ENCODE measurements around the gene MEGF8.

Gene MEGF8

GRCh38 chr19:42286349-42287016 is 39.0 kb upstream of the MEGF8 start:
- DNase-seq: no peak

DNA sequence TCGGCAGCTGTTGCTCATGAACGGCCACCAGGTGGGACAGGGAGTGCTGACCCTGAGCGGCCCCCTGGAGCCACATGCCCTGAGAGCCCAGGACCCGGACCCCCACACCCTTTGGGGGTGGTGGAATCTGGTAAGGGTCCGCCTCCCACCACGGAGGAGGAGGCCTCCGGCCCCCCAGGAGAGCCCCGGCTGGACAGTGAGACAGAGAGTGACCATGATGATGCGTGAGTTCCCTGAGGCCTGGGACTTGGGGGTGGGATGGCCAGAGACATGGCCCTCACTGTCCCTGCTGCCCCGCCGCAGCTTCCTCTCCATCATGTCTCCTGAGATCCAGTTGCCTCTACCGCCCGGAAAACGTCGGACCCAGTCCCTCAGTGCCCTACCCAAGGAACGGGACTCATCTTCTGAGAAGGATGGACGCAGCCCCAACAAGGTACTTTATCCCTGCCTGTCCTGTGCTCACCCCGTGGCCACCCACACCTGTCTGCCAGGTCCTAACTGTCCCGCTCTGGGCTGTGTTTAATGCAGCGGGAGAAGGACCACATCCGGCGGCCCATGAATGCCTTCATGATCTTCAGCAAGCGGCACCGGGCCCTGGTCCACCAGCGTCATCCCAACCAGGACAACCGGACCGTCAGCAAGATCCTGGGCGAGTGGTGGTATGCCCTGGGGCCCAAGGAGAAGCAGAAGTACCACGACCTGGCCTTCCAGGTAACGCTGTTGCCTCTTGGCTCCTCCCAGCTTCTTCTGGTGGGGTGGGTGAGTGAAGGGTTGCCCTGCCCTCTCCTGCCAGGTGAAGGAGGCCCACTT is 38.2 kb upstream of the MEGF8 start:
- no peak for DNase-seq

GRCh38 chr19:42287827-42288107 is 37.7 kb upstream of the MEGF8 start:
- DNase-seq: no peak

DNA sequence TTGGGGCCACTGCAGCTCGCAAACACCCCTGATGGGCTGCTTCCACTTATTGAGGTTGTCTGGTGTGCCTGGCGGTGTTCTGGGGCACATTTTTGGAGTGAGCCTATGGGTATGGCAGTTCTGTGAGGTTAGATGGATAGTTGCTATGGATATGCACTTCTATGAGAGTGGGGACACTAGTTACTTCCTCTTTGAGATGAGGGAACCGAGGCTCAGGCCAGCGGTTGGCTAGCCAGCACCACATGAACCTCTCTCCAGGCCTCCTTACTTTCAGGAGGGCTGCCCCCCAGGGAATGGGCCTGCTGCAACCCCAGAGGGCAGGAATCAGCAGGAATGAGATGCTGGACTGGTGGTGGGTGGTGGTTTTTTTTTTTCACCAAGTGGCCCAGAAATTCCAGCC is 37.0 kb upstream of the MEGF8 start:
- DNase-seq: no peak

DNA sequence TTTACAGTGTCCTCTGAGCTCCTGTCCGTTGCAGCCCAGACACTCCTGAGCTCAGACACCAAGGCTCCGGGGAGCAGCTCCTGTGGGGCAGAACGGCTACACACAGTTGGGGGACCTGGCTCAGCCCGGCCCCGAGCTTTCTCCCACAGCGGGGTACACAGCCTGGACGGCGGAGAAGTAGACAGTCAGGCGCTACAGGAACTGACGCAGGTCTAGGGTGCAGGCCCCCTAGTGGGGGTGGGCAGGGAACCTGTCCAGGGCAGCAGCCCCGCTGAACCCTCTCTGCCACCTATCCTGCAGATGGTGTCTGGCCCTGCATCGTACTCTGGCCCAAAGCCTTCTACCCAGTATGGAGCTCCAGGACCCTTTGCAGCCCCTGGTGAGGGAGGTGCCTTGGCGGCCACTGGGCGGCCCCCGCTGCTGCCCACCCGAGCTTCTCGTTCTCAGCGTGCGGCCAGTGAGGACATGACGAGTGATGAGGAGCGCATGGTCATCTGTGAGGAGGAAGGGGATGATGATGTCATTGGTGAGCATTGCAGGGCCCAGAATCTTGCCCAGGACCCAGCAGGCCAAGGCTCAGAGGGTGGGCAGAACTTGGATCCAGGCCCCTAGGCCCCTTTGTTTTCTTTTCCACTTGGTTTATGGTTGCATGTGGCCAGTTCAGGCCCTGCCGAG is 36.4 kb upstream of the MEGF8 start:
- DNase-seq: no peak

GRCh38 chr19:42289556-42290041 is 35.8 kb upstream of the MEGF8 start:
- DNase-seq: no peak

DNA sequence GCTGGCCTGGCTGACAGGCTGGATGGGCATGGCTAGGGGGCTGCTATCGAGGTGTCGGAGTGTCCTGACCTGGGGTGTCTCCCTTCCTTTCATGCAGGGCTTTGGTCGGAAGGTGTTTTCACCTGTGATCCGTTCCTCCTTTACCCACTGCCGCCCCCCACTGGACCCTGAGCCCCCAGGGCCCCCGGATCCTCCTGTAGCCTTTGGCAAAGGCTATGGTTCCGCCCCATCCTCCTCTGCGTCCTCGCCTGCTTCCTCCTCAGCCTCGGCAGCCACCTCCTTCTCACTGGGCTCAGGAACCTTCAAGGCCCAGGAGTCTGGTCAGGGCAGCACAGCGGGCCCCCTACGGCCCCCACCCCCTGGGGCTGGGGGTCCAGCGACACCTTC is 35.3 kb upstream of the MEGF8 start:
- DNase-seq: no peak

- no peak for DNase-seq
Measured at GRCh38 chr19:42290523-42291434, 34.7 kb upstream of the MEGF8 start.

DNA sequence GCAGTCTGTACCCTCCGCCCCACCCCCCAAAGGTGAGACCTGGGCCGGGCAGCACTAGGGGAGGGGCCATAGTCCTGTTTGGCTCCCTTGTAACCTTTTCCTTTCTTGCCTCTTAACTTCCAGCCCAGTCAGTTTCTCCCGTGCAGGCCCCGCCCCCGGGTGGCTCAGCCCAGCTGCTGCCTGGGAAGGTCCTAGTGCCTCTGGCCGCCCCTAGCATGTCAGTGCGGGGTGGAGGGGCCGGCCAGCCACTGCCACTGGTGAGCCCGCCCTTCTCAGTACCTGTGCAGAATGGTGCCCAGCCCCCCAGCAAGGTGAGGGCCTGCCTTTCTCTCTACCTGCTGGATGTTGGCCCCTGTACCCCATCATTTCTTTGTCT is 34.0 kb upstream of the MEGF8 start:
- DNase-seq: no peak

DNA sequence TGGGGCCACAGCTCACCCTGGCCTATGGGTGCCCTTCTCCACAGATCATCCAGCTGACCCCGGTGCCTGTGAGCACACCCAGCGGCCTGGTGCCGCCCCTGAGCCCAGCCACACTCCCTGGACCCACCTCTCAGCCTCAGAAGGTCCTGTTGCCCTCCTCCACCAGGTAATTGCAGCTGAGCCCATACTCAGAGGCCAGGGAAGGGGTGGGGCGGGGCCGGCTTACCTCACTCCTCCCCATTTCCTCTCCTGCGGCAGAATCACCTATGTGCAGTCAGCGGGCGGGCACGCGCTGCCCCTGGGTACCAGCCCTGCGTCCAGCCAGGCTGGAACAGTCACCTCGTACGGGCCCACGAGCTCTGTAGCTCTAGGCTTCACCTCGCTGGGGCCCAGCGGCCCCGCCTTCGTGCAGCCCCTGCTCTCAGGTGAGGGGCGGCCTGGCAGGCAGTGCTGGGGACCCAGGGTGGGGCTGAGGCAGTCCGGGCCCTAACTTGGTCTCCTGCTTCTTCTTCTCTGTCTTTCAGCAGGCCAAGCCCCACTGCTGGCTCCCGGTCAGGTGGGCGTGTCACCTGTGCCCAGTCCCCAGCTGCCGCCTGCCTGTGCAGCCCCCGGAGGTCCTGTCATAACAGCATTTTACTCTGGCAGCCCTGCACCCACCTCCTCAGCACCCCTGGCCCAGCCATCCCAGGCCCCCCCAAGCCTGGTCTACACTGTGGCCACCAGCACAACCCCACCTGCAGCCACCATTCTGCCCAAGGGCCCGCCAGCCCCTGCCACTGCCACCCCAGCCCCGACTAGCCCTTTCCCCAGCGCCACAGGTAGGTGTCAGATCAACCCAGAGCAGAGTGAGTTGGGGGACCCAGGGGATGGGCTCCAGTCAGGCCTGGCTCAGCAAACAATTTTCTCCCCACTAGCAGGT is 33.1 kb upstream of the MEGF8 start:
- no peak for DNase-seq

DNA sequence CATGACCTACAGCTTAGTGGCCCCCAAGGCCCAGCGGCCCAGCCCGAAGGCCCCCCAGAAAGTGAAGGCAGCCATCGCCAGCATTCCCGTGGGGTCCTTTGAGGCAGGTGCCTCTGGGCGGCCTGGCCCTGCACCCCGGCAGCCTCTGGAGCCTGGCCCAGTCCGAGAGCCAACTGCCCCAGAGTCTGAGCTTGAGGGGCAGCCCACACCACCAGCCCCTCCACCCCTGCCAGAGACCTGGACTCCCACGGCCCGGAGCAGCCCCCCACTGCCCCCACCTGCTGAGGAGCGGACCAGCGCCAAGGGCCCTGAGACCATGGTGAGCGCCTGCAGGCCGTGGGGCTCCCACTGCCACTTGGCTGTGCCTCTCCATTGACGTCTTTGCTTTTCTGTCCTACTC is 32.5 kb upstream of the MEGF8 start:
- DNase-seq: no peak

- no peak for DNase-seq
Measured at GRCh38 chr19:42293540-42293939, 31.9 kb upstream of the MEGF8 start.

- DNase-seq: no peak
Measured at GRCh38 chr19:42293948-42294347, 31.5 kb upstream of the MEGF8 start.

- DNase-seq: no peak
Measured at GRCh38 chr19:42294471-42295137, 30.8 kb upstream of the MEGF8 start.

GRCh38 chr19:42295342-42295741 is 30.1 kb upstream of the MEGF8 start:
- DNase-seq: no peak

- peak; percentile 34 for DNase-seq
Measured at GRCh38 chr19:42295831-42296525, 29.5 kb upstream of the MEGF8 start.

DNA sequence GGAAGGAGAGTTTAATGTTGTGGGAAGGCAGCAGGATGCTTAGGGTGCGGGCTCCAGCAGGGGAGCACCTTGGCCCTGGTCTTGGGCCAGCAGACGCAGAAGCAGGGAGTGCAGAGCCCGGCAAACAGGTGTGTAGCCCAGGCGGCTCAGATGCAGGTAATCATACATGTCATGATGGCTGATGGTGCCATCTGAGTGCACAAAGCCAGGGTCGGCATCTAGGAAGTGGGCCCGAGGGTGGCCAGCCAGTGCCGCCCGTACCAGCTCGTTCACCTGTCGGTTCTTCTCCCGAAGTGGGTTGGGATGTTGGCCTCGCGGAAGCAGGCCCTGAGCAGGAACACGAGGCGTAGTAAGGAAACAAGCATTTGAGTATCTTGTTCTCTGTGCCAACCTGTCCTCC is 28.4 kb upstream of the MEGF8 start:
- DNase-seq: no peak

DNA sequence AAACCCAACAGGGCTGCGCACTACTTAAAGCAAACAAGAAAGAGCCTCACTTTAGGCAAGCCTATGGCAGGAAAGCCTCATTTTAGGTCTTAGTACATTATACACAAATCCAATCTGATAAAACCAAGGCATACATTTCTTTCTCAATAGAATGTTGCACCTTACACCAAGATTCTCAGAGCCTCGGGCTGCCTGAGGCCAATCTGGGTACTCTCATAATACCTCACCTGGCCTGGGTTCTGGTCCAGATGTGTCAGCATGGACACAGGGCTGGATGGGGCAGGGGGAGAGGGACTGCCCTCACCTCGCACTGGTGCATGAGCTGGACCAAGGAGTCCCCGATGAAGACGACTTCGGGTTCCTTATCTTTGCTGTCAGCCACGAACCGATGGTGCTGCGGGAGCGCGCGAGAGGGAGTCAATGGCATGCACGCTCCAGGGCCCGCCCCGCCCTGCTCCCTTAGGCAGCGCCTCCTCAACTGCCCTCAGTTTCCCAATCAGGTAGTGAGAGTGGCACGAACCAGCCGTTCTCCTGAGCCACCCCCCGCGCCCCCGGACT is 23.7 kb upstream of the MEGF8 start, which contains the start of gene PRR19:
PRR19 (plus strand) TSS at position 487 of the 558 bp plus-strand sequence. CDS start 7,453 bp downstream, outside the sequence.
- DNase-seq: no peak

GRCh38 chr19:42303101-42303464 is 22.4 kb upstream of the MEGF8 start:
- DNase-seq: no peak

DNA sequence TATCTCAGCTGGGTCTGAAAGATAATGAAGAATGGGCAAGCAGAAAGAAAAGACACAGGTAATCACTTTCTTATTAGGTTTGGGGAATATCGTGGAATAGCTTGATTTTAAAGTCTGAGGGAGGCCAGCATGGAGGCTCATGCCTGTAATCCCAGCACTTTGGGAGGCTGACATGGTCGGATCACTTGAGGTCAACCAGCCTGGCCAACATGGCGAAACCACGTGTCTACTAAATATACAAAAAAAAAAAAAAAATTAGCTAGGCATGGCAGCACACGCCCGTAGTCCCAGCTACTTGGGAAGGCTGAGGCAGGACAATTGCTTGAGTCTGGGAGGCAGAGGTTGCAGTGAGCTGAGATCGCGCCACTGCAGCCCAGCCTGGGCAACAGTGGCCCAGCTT is 21.6 kb upstream of the MEGF8 start:
- DNase-seq: no peak
